ENCODE results near the gene MORN1.

Gene MORN1

GRCh38 chr1:2373551-2374251, 17.7 kb downstream of the MORN1 start:
- no peak for DNase-seq (ENCODE audit: low spot score)

- DNase-seq (ENCODE audit: low spot score): no peak
Measured at GRCh38 chr1:2372551-2373490, 18.5 kb downstream of the MORN1 start.

GRCh38 chr1:2368053-2368744, 23.2 kb downstream of the MORN1 start:
- no peak for DNase-seq (ENCODE audit: low spot score)

GRCh38 chr1:2363847-2364513, 27.4 kb downstream of the MORN1 start:
- DNase-seq (ENCODE audit: low spot score): no peak

- no peak for DNase-seq (ENCODE audit: low spot score)
Measured at GRCh38 chr1:2360588-2361364, 30.6 kb downstream of the MORN1 start.

- DNase-seq (ENCODE audit: low spot score): no peak
Measured at GRCh38 chr1:2358651-2359640, 32.4 kb downstream of the MORN1 start.

- no peak for DNase-seq (ENCODE audit: low spot score)
Measured at GRCh38 chr1:2358072-2358471, 33.3 kb downstream of the MORN1 start.

- DNase-seq (ENCODE audit: low spot score): no peak
Measured at GRCh38 chr1:2356911-2357845, 34.2 kb downstream of the MORN1 start.

- DNase-seq (ENCODE audit: low spot score): no peak
Measured at GRCh38 chr1:2356401-2356800, 35.0 kb downstream of the MORN1 start.

GRCh38 chr1:2355373-2356261, 35.7 kb downstream of the MORN1 start:
- DNase-seq (ENCODE audit: low spot score): no peak

GRCh38 chr1:2354511-2355372, 36.6 kb downstream of the MORN1 start:
- no peak for DNase-seq (ENCODE audit: low spot score)

GRCh38 chr1:2353551-2354438, 37.6 kb downstream of the MORN1 start:
- no peak for DNase-seq (ENCODE audit: low spot score)

GRCh38 chr1:2352897-2353550, 38.3 kb downstream of the MORN1 start:
- DNase-seq (ENCODE audit: low spot score): no peak

GRCh38 chr1:2352341-2352896, 38.9 kb downstream of the MORN1 start:
- no peak for DNase-seq (ENCODE audit: low spot score)

GRCh38 chr1:2351723-2352122, 39.6 kb downstream of the MORN1 start:
- DNase-seq (ENCODE audit: low spot score): no peak

Measured in COLO829 (cell line).